Kidney capillary endothelial cell (primary cell): ENCODE results near the gene COPS6.
A peak's percentile ranks its signal among the peaks of the same experiment; 100 is the strongest.

Source experiments
- DNase-seq: peaks from one replicate; pipeline ENCODE4 v3.0.0-alpha.2; 2018; ENCODE audit warnings: low spot score

Gene COPS6

DNA sequence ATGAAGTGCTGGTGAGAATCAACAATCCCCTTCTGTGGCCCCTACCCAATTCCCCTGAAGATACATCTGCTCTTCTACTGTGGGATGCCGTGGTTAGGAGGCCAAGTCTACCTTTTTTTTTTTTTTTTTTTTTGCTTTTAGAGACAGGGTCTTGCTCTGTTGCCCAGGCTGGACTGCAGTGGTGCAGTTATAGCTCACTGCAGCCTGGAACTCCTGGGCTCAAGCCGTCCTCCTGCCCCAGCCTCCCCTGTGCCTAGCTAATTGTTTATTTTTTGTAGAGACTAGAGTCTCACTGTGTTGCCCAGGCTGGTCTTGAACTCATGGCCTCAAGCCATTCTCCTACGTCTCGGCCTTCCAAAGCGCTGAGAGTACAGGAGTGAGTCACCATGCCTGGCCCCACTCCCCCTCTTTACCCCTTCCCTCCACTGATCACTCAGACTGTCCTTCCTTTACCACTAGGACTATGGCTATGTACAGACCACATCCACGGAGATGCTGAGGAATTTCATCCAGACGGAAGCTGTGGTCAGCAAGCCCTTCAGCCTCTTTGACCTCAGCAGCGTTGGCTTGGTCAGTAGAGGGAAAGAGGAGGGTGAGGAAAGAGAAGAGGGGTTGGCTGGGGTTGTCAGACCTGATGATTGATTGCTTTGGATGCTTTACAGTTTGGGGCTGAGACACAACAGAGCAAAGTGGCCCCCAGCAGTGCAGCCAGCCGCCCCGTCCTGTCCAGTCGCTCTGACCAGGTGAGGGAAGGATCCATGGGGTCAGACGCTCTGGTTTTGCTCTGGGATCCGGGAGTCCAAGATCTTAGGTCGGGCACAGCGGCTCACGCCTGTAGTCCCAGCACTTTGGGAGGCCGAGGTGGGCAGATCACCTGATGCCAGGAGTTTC lies 14.4 kb downstream of the COPS6 start:
- DNase-seq: no peak

DNA sequence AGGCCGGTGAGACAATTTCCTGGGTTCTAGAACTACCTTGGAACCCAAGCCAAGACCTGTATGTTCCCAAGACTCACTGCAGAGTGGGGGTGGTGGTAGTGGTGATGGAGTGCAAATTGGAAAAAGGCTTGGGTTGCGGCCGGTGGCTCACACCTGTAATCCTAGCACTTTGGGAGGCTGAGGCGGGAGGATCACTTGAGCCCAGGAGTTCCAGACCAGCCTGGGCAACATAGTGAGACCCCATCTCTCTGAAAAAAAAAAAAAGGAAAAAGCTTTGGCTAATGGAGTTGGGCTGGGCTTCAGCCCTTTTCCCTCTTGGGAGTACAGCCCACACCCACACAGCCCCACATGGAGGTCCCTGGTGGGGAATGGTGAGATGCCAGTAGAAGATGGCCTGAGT lies 16.8 kb downstream of the COPS6 start:
- DNase-seq: no peak

DNA sequence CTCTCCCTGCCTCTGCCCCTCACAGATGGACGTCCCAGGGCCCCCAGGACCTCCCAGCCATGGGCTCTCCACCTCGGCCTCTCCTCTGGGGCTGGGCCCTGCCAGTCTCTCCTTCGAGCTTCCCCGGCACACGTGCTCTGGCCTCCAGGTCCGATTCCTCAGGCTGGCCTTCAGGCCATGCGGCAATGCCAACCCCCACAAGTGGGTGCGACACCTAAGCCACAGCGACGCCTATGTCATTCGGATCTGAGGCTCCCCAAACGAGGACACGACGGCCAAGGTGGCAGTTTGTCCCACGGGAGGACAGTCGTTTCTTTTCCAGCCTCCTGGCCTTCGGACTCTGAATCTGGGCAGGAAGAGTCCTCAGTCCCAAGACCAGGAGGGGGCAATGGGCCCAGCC lies 17.9 kb downstream of the COPS6 start:
- DNase-seq: no peak

DNA sequence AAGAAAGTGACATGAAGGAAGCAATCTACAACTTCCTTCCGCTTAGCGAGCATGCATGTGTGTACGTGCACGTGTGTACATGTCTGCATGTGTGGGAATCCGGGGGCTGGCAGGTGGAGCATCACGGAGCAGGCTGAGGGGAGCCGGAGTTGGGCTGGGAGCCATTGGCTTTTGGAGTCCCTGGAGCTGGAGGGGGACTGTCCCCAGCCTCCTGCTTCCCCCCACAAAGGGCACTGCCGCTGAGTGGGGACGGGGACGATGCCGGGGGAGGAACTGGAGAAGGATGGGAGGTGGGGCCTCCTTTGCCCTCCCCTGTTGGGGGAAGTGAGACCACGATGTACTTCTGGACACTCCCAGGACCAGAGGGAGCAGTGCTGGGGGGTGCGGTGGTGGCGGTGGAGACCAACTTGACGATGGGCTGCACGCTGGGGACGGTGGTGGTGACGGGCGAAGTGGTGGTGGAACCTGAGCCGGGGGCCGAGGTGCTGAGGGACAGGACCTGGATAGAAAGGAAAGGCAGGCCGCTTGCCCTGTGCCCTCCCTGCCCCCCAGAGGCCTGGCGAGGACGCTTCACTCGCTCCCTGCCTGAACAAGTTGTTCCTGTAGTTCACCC lies 18.5 kb downstream of the COPS6 start:
- DNase-seq: no peak

DNA sequence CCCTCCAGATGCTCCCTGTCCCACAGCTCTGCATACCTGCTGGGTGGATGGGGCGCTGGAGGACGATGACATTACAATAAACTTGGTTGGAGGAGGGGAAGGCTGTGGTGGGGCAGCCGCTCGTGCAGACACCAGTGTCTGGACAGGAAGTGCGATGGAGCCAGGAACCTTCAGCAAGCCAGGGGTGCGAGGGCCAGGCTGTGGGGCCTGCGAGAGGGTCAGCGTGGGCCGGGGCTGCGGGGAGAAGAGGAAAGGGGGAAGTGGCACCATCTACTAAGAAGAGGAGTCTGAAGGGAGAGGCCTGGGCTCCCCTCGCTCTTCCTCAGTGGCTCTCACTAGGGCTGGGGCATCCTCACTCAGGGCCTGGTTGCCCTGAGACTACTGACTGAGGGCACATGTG lies 19.1 kb downstream of the COPS6 start:
- no peak for DNase-seq

DNA sequence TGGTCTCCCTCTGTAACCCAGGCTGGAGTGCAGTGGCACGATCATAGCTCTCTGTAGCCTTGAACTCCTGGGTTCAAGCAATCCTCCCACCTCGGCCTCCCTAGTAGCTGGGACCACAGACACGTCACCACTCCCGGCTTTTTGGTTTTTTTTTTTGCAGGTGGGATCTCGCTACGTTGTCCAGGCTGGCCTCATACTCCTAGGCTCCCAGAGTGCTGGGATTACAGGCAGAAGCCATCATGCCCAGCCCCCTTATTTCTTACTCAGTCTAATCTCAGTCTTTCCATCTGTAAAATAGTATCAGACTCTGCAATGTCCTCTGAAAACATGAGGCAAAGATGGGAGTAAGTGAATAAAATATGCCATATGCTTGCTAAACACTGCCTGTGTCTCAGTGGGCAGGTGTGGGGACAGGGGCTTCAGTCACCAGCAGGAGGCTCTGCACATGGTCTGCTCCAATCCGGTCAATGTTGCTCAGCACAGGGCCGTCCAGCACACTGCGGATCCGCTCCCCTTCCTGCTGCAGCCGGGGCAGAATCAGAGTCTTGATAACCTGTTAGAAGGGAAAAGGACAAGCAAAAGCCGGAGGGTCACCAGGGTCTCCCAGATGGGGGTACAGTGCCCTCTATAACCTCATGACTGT lies 20.9 kb downstream of the COPS6 start:
- no peak for DNase-seq

DNA sequence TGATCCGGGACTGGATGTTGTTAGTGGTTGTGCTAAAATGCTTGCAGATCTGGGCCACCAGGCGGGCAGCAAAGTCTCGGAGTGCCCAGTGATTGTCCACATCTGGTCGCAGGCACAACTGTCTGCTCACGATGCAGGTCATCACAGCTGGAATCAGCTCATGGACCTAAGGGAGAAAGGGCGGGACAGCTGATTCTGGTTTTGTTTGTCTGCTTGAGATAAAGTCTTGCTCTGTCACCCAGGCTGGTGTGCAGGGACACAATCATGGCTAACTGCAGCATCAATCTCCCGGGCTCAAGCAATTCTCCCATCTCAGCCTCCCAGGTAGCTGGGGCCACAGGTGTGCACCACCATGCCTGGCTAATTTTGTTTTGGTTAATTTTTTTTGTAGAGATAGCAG lies 22.4 kb downstream of the COPS6 start:
- no peak for DNase-seq

DNA sequence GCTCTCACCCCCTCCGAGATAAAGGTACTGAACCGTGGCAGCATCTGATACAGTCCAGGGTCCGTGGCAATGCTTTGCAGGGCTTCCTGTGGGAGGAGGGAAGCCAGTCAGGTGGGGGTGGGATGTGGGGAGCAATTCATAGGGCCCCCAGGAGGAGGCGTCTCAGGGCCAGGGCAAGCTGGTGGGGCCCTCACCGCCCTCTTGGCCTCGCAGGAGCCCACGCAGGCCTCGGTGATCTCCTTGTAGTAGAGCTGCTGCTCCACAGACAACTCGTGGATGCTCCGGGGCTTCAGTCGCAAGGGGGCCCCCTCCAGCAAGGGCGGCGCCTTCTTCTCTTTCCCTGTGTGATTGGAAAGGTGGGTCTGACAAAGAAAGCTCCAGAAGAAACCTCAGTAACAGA lies 23.1 kb downstream of the COPS6 start:
- no peak for DNase-seq

DNA sequence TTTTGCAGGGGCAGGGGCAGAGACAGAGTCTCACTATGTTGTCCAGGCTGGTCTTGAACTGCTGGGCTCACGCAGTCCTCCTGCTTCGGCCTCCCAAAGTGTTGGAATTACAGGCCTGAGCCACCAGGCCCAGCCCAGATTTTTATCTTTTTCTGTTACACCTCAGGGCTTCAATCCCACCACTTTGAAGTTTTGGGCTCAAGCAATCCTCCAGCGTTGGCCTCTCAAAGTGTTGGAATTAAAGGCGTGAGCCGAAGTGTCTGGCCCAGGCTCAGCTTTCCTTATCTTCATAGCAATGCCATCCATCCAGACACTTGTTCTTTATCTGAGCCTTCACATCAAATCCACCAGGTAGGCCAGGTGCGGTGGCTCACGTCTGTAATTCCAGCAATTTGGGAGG lies 26.3 kb downstream of the COPS6 start:
- no peak for DNase-seq

DNA sequence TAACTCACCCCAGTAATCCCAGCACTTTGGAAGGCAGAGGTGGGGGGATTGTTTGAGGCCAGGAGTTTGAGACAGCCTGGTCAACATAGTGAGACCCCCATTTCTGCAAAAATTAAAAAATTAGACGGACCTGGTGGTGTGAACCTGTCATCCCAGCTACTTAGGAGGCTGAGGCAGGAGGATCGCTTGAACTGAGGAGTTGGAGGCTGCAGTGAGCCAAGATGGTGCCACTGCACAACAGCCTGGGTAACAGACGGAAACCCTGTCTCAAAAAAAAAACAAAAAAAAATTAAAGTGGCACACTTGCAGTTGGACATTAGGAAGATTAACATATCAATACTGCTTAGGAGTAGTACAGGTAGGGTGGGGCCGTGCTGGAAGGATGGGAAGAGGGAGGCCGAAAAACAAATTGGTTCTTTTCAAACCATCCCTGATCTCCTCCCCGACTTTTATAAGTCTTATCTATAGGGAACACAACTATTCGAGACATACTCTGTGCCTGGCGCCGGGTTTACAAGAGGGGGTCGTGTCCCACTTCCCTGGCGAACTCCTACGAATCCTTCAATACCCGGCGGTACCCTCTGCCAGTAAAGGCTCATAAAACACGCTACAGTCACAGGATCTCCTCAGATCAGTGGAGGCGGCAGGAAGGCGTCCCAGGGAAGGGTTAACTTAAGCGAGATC lies 29.8 kb downstream of the COPS6 start:
- no peak for DNase-seq

DNA sequence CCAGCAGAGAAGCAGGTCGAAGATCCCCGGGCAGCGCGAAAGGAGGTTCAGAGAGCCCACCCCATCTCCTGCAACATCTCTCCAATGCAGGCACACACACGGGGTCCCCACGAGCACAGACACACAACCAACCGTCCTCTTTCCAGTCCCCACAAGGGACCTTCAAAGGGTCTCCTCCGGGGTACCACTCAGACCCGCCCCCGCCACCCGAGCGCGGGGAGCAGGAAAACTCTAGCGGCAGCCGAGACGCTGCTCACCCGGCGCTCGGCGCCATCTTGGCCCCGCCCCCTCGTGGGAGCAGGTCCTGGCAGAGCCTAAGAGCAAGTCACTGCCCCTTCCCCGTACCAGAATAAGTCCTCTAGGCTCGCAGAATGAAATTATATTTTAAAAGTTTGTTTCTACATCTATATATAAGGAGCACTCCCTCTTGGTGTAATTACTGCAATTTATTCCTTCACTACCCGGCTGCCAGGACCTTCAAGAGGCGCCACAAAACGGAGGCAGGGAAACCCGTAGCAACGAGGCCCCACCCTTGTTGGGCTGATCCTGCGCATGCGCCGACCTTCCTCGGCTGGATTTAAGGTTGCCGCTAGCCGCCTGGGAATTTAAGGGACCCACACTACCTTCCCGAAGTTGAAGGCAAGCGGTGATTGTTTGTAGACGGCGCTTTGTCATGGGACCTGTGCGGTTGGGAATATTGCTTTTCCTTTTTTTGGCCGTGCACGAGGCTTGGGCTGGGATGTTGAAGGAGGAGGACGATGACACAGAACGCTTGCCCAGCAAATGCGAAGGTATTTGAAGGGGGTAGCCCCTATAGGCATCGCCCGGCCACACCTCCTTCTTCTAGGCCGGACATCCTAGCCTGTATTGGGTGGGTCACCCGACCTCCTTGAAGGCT lies 30.6 kb downstream of the COPS6 start, which contains the start of the genes CNPY4 and TAF6:
TSS of gene CNPY4 (plus strand) at position 563 of the 898 bp plus-strand sequence. CDS start at position 674, 111 bp downstream.
TSS of gene TAF6 (minus strand) at position 287 of the 898 bp plus-strand sequence. CDS start 5,149 bp downstream, outside the sequence.
- peak; percentile 97 for DNase-seq

DNA sequence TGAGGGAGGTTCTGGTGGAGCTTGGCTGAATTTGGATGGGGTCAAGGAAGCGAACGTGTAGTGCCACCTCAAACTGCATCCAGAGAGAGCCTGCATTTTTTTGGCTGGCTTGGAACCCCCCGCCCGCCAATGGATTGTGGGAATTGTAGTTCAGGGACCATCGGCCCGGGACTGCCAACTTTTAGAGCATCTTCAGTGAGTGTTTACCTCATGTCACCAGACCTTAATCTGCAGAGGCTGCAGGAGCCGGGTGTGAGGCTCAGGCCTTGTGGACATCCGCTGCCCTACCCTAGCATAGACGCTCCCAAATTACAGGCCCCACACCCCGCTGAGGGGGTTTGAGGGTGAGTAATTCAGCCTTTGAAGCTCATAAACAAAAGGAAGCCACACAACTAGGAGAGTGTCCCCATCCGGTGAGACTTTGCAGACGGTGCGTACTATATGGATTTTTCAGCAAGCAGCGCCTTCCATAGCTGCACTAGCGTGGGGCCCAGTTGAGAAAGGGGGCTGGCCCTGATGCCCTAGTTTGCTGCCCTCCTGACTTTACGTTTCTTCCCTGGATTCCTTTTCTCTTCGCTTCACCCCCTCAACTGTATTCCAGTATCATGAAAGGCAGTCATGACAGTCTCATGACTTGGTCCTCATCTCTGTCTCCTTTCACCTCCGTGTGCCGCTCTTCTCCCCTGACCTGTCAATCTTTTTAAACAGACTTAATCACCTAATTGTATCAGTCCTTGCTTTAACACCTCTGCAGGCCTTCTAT lies 31.4 kb downstream of the COPS6 start:
- DNase-seq: peak; percentile 68

DNA sequence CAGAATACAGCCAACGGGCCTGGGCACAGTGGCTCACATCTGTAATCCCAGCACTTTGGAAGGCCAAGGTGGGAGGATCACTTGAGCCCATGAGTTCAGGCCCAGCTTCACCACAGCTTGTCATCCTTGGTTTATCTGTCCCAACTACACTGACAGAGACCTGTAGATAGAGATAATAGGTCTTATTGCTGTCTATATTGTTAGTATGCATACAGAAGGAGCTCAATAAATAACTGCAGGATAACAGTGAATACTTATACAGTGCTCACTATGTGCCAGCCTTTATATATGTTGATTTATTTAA lies 31.9 kb downstream of the COPS6 start:
- no peak for DNase-seq

DNA sequence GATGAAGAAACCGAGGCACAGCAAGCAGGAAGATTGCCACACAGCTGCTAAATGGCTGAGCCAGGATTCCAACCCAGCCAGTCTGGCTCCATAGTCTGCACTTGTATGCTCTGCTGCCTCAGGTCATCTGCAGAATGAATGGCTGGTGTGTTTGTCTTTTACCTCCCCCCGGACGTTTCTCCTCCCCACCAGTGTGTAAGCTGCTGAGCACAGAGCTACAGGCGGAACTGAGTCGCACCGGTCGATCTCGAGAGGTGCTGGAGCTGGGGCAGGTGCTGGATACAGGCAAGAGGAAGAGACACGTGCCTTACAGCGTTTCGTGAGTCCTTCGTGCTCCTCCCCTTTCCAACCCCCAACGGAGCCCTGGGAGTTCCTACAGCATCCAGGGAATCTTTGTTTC lies 33.3 kb downstream of the COPS6 start:
- DNase-seq: no peak

DNA sequence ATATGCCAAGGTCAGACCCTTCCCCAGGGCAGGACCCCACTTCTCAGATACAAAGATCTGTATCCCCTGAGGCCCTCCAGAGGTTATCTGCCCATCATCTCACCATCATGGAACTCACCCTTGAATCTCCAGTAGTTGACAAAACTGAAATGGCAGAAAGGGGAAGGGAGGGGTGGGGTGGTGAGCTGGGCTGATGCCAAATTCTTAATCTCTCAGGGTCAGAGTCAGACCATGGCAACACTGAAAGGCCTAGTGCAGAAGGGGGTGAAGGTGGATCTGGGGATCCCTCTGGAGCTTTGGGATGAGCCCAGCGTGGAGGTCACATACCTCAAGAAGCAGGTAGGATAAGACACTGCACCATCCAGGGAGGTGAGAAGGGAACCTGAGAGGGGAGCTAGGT lies 33.8 kb downstream of the COPS6 start:
- no peak for DNase-seq

DNA sequence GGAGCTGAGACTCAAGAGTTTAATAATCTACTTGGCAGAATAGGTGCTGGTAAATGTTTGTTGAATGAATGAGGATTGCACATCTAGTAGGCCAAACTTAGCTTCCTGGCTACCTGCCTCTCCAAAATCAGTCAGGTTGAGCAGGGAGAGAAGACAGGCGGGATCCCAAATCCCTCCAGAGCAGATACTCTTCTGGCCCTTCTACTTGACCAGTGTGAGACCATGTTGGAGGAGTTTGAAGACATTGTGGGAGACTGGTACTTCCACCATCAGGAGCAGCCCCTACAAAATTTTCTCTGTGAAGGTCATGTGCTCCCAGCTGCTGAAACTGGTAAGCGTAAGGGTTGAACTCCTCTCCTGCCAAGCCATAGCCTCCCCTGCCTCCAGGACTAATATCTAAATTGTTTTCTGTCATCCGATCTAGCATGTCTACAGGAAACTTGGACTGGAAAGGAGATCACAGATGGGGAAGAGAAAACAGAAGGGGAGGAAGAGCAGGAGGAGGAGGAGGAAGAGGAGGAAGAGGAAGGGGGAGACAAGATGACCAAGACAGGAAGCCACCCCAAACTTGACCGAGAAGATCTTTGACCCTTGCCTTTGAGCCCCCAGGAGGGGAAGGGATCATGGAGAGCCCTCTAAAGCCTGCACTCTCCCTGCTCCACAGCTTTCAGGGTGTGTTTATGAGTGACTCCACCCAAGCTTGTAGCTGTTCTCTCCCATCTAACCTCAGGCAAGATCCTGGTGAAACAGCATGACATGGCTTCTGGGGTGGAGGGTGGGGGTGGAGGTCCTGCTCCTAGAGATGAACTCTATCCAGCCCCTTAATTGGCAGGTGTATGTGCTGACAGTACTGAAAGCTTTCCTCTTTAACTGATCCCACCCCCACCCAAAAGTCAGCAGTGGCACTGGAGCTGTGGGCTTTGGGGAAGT lies 35.8 kb downstream of the COPS6 start:
- DNase-seq: no peak

DNA sequence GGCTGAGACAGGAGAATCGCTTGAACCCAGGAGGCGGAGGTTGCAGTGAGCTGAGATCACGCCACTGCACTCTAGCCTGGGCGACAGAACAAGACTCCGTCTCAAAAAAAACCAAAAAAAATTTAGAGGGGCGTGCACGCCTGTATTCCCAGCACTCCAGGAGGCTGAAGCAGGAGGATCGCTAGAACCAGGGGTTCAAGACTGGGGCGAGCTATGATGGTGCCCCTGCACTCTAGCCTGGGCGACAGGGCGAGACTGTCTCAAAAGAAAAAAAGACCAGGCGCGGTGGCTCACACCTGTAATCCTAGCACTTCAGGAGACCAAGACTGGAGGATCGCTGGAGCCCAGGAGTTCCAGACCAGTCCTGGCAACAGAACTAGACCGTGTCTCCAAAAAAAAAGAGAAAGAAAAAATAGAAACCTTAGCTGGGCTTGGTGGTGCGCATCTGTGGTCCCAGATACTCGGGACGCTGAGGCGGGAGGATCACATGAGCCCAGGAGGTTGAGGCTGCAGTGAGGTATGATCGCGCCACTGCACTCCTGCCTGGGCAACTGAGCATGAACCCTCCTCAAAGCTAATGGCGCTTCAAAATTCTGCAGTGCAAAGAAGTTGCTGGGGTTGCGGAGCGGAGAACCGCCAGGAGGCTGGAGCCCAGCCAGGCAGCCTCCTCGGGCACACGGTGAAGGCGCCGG lies 37.6 kb downstream of the COPS6 start:
- DNase-seq: no peak

DNA sequence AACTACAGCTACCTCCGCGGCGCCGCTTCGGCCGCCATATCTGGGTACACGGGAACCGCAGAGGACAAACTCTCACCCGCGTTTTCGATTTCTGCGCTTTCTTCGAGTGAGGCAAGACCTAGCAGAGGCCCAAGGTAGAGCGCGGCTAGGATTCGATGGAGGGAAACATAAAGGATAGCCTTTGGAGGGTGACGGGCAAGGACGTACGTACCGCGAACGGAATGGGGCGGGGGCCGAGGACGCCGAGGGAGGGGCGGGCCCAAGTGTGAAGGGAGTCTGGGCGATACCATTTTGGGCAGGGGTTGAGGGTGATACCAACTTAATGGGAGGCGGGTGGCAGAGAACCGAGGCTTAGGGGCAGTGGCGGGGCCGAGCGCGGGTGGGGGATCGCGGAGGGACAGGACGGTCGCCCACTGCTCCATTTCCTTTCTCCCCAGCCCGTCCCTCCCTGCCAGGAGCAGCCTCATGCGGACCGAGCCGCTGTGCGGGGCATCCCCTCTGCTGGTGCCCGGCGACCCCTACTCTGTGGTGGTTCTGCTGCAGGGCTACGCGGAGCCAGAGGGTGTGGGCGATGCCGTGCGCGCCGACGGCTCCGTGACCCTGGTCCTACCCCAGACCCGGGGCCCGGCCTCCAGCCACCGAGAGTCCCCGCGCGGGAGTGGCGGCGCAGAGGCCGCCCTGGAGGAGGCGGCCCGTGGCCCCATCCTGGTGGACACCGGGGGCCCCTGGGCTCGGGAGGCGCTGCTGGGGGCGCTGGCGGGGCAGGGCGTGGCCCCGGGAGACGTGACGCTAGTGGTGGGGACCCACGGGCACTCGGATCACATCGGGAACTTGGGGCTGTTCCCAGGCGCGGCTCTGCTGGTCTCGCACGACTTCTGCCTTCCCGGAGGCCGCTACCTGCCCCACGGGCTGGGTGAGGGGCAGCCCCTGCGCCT lies 38.4 kb downstream of the COPS6 start, which contains the start of gene MBLAC1:
TSS of gene MBLAC1 (plus strand) at position 37 of the 935 bp plus-strand sequence. CDS start at position 466, 429 bp downstream.
- peak; percentile 84 for DNase-seq
